HTERT RPE-1 (cell line): ENCODE data around the gene L3MBTL4.

Experiments
- in situ Hi-C: fragments of 300-500 bp; cut with MboI; formaldehyde crosslinking; loops from 4 replicates; pipeline ENCODE4 v1.14.3; 2020; ENCODE audit warnings: low sequenced_read_pairs

The L3MBTL4 gene

GRCh38 chr18:5937121-5937520, 477.6 kb downstream of the L3MBTL4 start:
- in situ Hi-C loops = no loop called here

GRCh38 chr18:5930789-5931188, 483.9 kb downstream of the L3MBTL4 start:
- in situ Hi-C loops = no loop called here

- in situ Hi-C loops = no loop called here
Observed at GRCh38 chr18:5918205-5918858, 496.4 kb downstream of the L3MBTL4 start.

- in situ Hi-C loops = no loop called here
Observed at GRCh38 chr18:5914951-5915350, 499.8 kb downstream of the L3MBTL4 start.

- in situ Hi-C loops = no loop called here
Observed at GRCh38 chr18:5914016-5914415, 500.7 kb downstream of the L3MBTL4 start.

GRCh38 chr18:5912566-5912965, 502.1 kb downstream of the L3MBTL4 start:
- in situ Hi-C loops = no loop called here

- in situ Hi-C loops = no loop called here
Observed at GRCh38 chr18:5909125-5909524, 505.6 kb downstream of the L3MBTL4 start.
